Measurements from ENCODE around the gene MSANTD3. TPM values are rescaled to one million over a fixed set of nuclear protein-coding genes. Genes with fewer than 3 reads are reported as not detected.

The MSANTD3 gene
- total RNA-seq, 1 experiment from 2014 or later = 35.7 TPM

DNA sequence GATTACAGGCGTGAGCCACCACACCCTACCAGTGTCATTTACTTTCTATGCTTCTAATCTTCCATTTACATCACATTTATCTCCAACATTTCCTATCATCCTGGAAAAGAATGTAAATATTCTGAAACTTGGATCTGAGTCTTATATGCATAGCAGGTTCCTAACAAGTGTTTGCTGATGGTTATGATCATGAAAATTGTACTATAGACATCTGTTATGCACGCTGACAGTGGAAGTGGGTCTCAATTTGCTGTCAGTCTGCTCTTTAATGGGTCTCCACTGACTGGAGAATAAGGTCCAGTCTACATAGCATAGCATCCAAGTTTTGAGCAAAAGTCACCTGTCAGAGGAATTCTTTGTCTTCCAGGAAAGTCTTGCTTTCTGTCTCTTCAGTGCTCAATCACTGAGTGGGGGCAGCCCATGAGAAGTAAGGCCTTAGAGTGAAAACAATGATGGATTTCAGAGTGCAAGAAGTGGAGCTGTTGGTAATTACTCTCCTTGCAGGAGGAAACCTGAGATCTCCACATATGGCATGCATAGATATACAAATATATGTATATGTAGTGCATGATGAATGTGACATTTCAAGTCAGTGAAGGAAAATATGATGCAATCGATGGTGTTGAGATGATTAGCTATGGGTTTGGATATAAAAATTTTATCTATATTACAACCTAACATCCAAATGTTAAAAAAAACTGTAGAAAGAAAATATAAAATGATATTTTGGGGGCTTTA, 29.2 kb upstream of the MSANTD3 start:
- Mint-ChIP-seq H3K4me3 (no peak overlapping the region), H3K4me1 (peaks cover 5 to 7% of the 10 kb centered on the region in 2 experiments; a peak in 3 of 4 replicates), H3K9me3 (peaks cover 10 to 12% of the 10 kb centered on the region in 2 experiments), H3K27ac (no peak overlapping the region), H3K36me3 (ENCODE audit: insufficient read depth in 1 of 3, low read depth in 3 of 3) (peaks cover 7 to 14% (median 12%) of the 10 kb centered on the region in 3 experiments; a peak in 6 of 7 replicates), H3K27me3 (ENCODE audit: low read depth) (no peaks in the 10 kb centered on the region)
- Histone ChIP-seq H3T11ph (ENCODE audit: low read length) (no peak overlapping the region), H2BK5ac (ENCODE audit: insufficient read length, low read length) (no peak overlapping the region), H3K18ac (ENCODE audit: insufficient read length, low read depth, low read length) (no peak overlapping the region), H3K79me2 (ENCODE audit: insufficient read depth, low read length) (no peaks in the 10 kb centered on the region), H3K4ac (ENCODE audit: low read depth, low read length) (no peak overlapping the region), H3K27ac (ENCODE audit: insufficient read length, low read depth, low read length) (no peak overlapping the region), H3K9me3 (ENCODE audit: control insufficient read depth, low read depth, low read length) (no peaks in the 10 kb centered on the region), H2BK20ac (ENCODE audit: low read depth, low read length, poor library complexity, severe bottlenecking) (no peak overlapping the region), H3K79me1 (ENCODE audit: insufficient read depth, low read depth, low read length, poor library complexity, severe bottlenecking) (no peaks in the 10 kb centered on the region), H4K20me1 (ENCODE audit: control insufficient read depth, insufficient read depth, insufficient read length) (no peaks in the 10 kb centered on the region), H4K8ac (replicated peaks; ENCODE audit: insufficient read length, low read depth, low read length) (no peak overlapping the region), H3K27me3 (ENCODE audit: insufficient read depth, low read length) (no peaks in the 10 kb centered on the region), H2BK120ac (ENCODE audit: low read depth, low read length, poor library complexity, severe bottlenecking) (no peak overlapping the region), H4K91ac (ENCODE audit: insufficient read length, low read depth, low read length) (no peak overlapping the region), H3K9ac (ENCODE audit: extremely low read depth, insufficient read length, low read length) (no peak overlapping the region), H3K4me2 (ENCODE audit: insufficient read depth, insufficient read length, low read length) (no peak overlapping the region), H3K56ac (ENCODE audit: insufficient read length, low read depth, low read length) (no peak overlapping the region), H2AK5ac (ENCODE audit: insufficient read length, low read length) (no peak overlapping the region), H3K23me2 (ENCODE audit: insufficient read length, low read depth, low read length, poor library complexity, severe bottlenecking) (no peaks in the 10 kb centered on the region), H3K14ac (ENCODE audit: insufficient read depth, low read length) (no peak overlapping the region), H4K5ac (ENCODE audit: insufficient read length, low read depth, low read length) (no peak overlapping the region), H3K23ac (ENCODE audit: insufficient read length, low read depth, low read length) (no peak overlapping the region), H2BK15ac (ENCODE audit: low read depth, low read length) (no peak overlapping the region), H3K4me1 (ENCODE audit: insufficient read depth, low read length) (no peaks in the 10 kb centered on the region), H2AFZ (ENCODE audit: low read length) (no peak overlapping the region), H2BK12ac (ENCODE audit: insufficient read length, low read depth, low read length) (no peak overlapping the region)
- TF ChIP-seq, protein P1, sequence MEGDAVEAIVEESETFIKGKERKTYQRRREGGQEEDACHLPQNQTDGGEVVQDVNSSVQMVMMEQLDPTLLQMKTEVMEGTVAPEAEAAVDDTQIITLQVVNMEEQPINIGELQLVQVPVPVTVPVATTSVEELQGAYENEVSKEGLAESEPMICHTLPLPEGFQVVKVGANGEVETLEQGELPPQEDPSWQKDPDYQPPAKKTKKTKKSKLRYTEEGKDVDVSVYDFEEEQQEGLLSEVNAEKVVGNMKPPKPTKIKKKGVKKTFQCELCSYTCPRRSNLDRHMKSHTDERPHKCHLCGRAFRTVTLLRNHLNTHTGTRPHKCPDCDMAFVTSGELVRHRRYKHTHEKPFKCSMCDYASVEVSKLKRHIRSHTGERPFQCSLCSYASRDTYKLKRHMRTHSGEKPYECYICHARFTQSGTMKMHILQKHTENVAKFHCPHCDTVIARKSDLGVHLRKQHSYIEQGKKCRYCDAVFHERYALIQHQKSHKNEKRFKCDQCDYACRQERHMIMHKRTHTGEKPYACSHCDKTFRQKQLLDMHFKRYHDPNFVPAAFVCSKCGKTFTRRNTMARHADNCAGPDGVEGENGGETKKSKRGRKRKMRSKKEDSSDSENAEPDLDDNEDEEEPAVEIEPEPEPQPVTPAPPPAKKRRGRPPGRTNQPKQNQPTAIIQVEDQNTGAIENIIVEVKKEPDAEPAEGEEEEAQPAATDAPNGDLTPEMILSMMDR (conservative IDR thresholded peaks at IDR 0.05) = no peak
- no CpG with 5 or more reads among the region's 3 CpGs for WGBS (ENCODE audit: extremely low coverage, insufficient read length, low lambda C conversion rate)
- DNase-seq = no peak
